Hepatocyte (in vitro differentiated cells): ENCODE measurements around the gene WDR73.

Experiments used
- CTCF ChIP-seq: fragments of 200-600 bp; sonication (generic); IDR thresholded peaks from 2 replicates; pipeline ENCODE4 v1.5.1; 2016; ENCODE audit warnings: antibody characterized with exemption, mild to moderate bottlenecking; ENCODE audit not compliant: poor library complexity
- EZH2 ChIP-seq: fragments of 200-600 bp; sonication (generic); IDR thresholded peaks from 2 replicates; pipeline ENCODE4 v1.6.1; 2016; ENCODE audit warnings: antibody characterized with exemption, mild to moderate bottlenecking, borderline replicate concordance

- no peak for TF ChIP-seq CTCF
- no peak for TF ChIP-seq EZH2
Observed at GRCh38 chr15:84684092-84684491, 30.0 kb upstream of the WDR73 start.
